HepG2 (cell line): ENCODE measurements around the gene TMEM260. TPM values are rescaled to one million over a fixed set of nuclear protein-coding genes. Genes with fewer than 3 reads are reported as not detected.

Experiments used
- ATAC-seq: fragments of 200-7000 bp; cut with Tn5 transposase; 3 replicates; pipeline ENCODE4 v1.9.1; 2020; ENCODE audit warnings: mild to moderate bottlenecking, moderate library complexity
- BruUV-seq: library from RNA; stranded (reverse); fragments of 400-500 nt; replicated peaks from 2 replicates; lab custom pipeline; 2021; lab: Mats Ljungman, UMichigan
- CTCF ChIA-PET: fragments of 300-600 bp; formaldehyde crosslinking; extraction: SDS; loops from one replicate; lab custom pipeline; 2021; ENCODE audit warnings: low total read pairs, inconsistent platforms, low intra/inter-chr PET ratio; lab: Yijun Ruan, JAX
- POLR2A ChIA-PET: fragments of 350-600 bp; sonication (Branson Sonifier 250); formaldehyde crosslinking; loops from one replicate; lab custom pipeline; 2020; ENCODE audit warnings: antibody characterized with exemption, inconsistent platforms; lab: Yijun Ruan, JAX
- DNase-seq: peaks from one replicate; pipeline ENCODE4 v3.0.0-alpha.2; 2015; ENCODE audit warnings: low spot score
- FAIRE-seq: peaks from 3 replicates; lab custom pipeline; 2011; peaks lifted over from hg19 to GRCh38; lab: Jason Lieb, UNC
- H2AFZ ChIP-seq: one replicate; pipeline ENCODE4 v1.6.1; 2011; ENCODE audit warnings: low read length, inconsistent platforms
- H3K27ac ChIP-seq: fragments of 300-600 bp; 3 replicates; pipeline ENCODE4 v1.8.0; 2011; ENCODE audit warnings: mixed run types, mild to moderate bottlenecking, mixed read lengths, low read length, inconsistent platforms; ENCODE audit not compliant: insufficient read depth; ENCODE audit errors: extremely low read length
- H3K27me3 ChIP-seq, 2 experiments: fragments of 200-600 bp in 1 of 2; 2 replicates in 1 of 2; 3 replicates in 1 of 2; pipeline versions ENCODE4 v1.6.0 to v1.8.0; 2011; ENCODE audit warnings: low read length in 2 of 2, mild to moderate bottlenecking in 2 of 2, moderate library complexity in 2 of 2, inconsistent platforms in 1 of 2; ENCODE audit not compliant: insufficient read depth in 2 of 2, control insufficient read depth in 1 of 2
- H3K36me3 ChIP-seq, 2 experiments: fragments of 200-600 bp in 1 of 2; replicated peaks in 1 of 2; 2 replicates in 1 of 2; 3 replicates in 1 of 2; pipeline versions ENCODE4 v1.5.1 to v1.8.0; 2011; ENCODE audit warnings: low read length in 2 of 2, inconsistent platforms in 1 of 2; ENCODE audit not compliant: insufficient read depth in 2 of 2, control insufficient read depth in 1 of 2
- H3K4me1 ChIP-seq: 2 replicates; pipeline ENCODE4 v1.5.1; 2012; ENCODE audit warnings: low read length, inconsistent platforms; ENCODE audit not compliant: insufficient read depth
- H3K4me2 ChIP-seq: 2 replicates; pipeline ENCODE4 v1.6.0; 2011; ENCODE audit warnings: low read depth, low read length, inconsistent platforms
- H3K4me3 ChIP-seq, 3 experiments: fragments of 200-600 bp in 1 of 3; sonication (generic), shearing (Covaris generic) in 1 of 3; replicated peaks in 1 of 3; 2 replicates each; pipeline ENCODE4 v1.5.1; 2011 to 2016; ENCODE audit warnings: low read length in 3 of 3, inconsistent platforms in 2 of 3, low read depth in 2 of 3, mild to moderate bottlenecking in 2 of 3, control low read depth in 1 of 3, mixed read lengths in 1 of 3; ENCODE audit not compliant: insufficient read depth in 1 of 3
- H3K79me2 ChIP-seq: one replicate; pipeline ENCODE4 v1.6.1; 2011; ENCODE audit warnings: low read length, inconsistent platforms; ENCODE audit not compliant: insufficient read depth
- H3K9ac ChIP-seq: 2 replicates; pipeline ENCODE4 v1.6.0; 2011; ENCODE audit warnings: mild to moderate bottlenecking, low read depth, low read length, inconsistent platforms; ENCODE audit not compliant: insufficient read depth
- H3K9me3 ChIP-seq: 2 replicates; pipeline ENCODE4 v1.5.1; 2012; ENCODE audit warnings: mild to moderate bottlenecking, low read length
- H4K20me1 ChIP-seq: 2 replicates; pipeline ENCODE4 v1.6.0; 2011; ENCODE audit warnings: inconsistent platforms, mild to moderate bottlenecking, low read length, moderate library complexity; ENCODE audit not compliant: insufficient read depth
- ELF1 ChIP-seq: sonication (generic); formaldehyde crosslinking; IDR thresholded peaks from 2 replicates; pipeline ENCODE4 v1.4.0; 2020; ENCODE audit warnings: missing genetic modification reagents
- HNRNPK ChIP-seq: fragments of 200-400 bp; formaldehyde crosslinking; IDR thresholded peaks from 2 replicates; pipeline ENCODE4 v1.6.1; 2018; ENCODE audit warnings: low read length, low read depth, moderate library complexity, mild to moderate bottlenecking; ENCODE audit not compliant: poor library complexity, severe bottlenecking
- IRF2 ChIP-seq: IDR thresholded peaks from 2 replicates; pipeline ENCODE4 v1.6.1; 2018; ENCODE audit warnings: missing genetic modification reagents, missing compliant biosample characterization
- KLF13 ChIP-seq: sonication (generic); formaldehyde crosslinking; IDR thresholded peaks from 2 replicates; pipeline ENCODE4 v1.4.0; 2020; ENCODE audit warnings: mild to moderate bottlenecking, missing genetic modification reagents
- MEIS2 ChIP-seq: sonication (generic); formaldehyde crosslinking; IDR thresholded peaks from 2 replicates; pipeline ENCODE4 v1.9.0; 2021; ENCODE audit warnings: mild to moderate bottlenecking, missing genetic modification reagents
- PCBP1 ChIP-seq: fragments of 200-400 bp; formaldehyde crosslinking; IDR thresholded peaks from 2 replicates; pipeline ENCODE4 v1.6.1; 2017; ENCODE audit warnings: mild to moderate bottlenecking, low read depth, low read length, borderline replicate concordance
- SATB2 ChIP-seq: sonication (generic); formaldehyde crosslinking; IDR thresholded peaks from 2 replicates; pipeline ENCODE4 v1.5.0; 2020; ENCODE audit warnings: missing genetic modification reagents
- TBL1XR1 ChIP-seq: fragments of 150-350 bp; IDR thresholded peaks from 2 replicates; pipeline ENCODE4 v1.6.1; 2014; ENCODE audit warnings: borderline replicate concordance, low read length; ENCODE audit not compliant: partially characterized antibody
- TSC22D2 ChIP-seq: sonication (generic); formaldehyde crosslinking; IDR thresholded peaks from 2 replicates; pipeline ENCODE4 v1.5.1; 2020; ENCODE audit warnings: missing genetic modification reagents, mild to moderate bottlenecking, borderline replicate concordance
- U2AF2 ChIP-seq: fragments of 200-400 bp; formaldehyde crosslinking; IDR thresholded peaks from 2 replicates; pipeline ENCODE4 v1.6.1; 2017; ENCODE audit warnings: low read depth, mild to moderate bottlenecking, low read length
- ZHX2 ChIP-seq, 2 experiments: sonication (generic) in 1 of 2; formaldehyde crosslinking in 1 of 2; IDR thresholded peaks; 2 replicates each; pipeline versions ENCODE4 v1.6.1 to v1.9.0; 2014 to 2022; ENCODE audit warnings: antibody characterized with exemption in 1 of 2, borderline replicate concordance in 1 of 2, inconsistent platforms in 1 of 2, low read depth in 1 of 2, missing genetic modification reagents in 1 of 2
- ZNF264 ChIP-seq: sonication (generic); formaldehyde crosslinking; IDR thresholded peaks from 2 replicates; pipeline ENCODE4 v1.4.0; 2020; ENCODE audit warnings: missing genetic modification reagents
- ZNF414 ChIP-seq: sonication (generic); formaldehyde crosslinking; IDR thresholded peaks from 2 replicates; pipeline ENCODE4 v1.5.0; 2020; ENCODE audit warnings: missing genetic modification reagents
- ZNF563 ChIP-seq: sonication (generic); formaldehyde crosslinking; IDR thresholded peaks from 2 replicates; pipeline ENCODE4 v1.8.0; 2022; ENCODE audit warnings: mild to moderate bottlenecking, moderate library complexity, missing genetic modification reagents
- WGBS: methylation state at CpG from one replicate; pipeline ENCODE4 v1.1.6; 2017; ENCODE audit warnings: low lambda C conversion rate; 5-methylcytosine and 5-hydroxymethylcytosine counted together
- in situ Hi-C: cut with HindIII; loops from 2 replicates; pipeline ENCODE4 v1.10.0; 2017; ENCODE audit warnings: low pct_unique_long_range_greater_than_20kb; ENCODE audit not compliant: extremely low pct_ligation_motif_present
- intact Hi-C: fragments of 100-400 bp; cut with micrococcal nuclease; formaldehyde crosslinking; loops from one replicate; pipeline ENCODE4 v1.10.0; 2022; ENCODE audit not compliant: unreplicated experiment
- polyA plus RNA-seq, 8 experiments: library from polyadenylated mRNA; depleted of rRNA in 3 of 8; stranded (reverse) in 7 of 8; unstranded in 1 of 8; fragments of >200 nt; fragmentation: Illumina TruSeq in 4 of 8; extraction: Trizol in 4 of 8; gene quantifications; 2 replicates each; pipeline versions ENCODE4 v1.2.1 to v1.2.3, GENCODE V29; 2011 to 2016; ENCODE audit warnings: low read depth in 4 of 8, missing spikeins in 1 of 8, mixed read lengths in 1 of 8; ENCODE audit not compliant: insufficient read depth in 1 of 8
- total RNA-seq, 5 experiments: library from RNA; depleted of rRNA; stranded (reverse); fragments of >200 nt; fragmentation: Illumina TruSeq; extraction: Trizol; gene quantifications; 2 replicates each; pipeline ENCODE4 v1.2.3, GENCODE V29; 2016; ENCODE audit warnings: low read depth in 1 of 5

Gene TMEM260
- total and polyA plus RNA-seq, 2 of the 13 experiments (the other 11 are each of a cell fraction or from before 2014, with no cell fraction given): 7.7 to 9.3 TPM

GRCh38 chr14:56660677-56661389, 81.2 kb downstream of the TMEM260 start (continued):
- TF ChIP-seq ELF1 (CRISPR knock-in tag) (no peak), ZNF414 (CRISPR knock-in tag) (no peak)

DNA sequence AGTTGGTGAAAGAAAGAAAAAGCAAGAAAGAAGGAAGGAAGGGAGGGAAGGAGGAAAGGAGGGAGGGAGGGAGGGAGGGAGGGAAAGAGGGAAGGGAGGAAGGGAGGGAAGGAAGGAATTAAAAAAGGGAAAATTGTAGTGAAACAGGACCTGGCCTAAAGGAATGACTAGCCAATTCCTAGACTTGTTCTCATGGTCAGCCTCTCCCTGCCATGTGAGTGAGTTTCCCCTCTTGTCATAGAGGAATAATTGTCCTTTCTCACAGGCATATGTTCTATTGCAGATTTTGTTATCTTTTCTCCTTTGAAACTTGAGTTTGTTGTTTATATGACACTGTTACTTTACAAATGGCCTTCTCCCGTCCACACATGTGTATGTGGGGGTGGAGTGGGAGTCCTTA, 81.9 kb downstream of the TMEM260 start:
- Histone ChIP-seq H3K27me3 (no peaks in the 10 kb centered on the region), H3K27ac (no peak overlapping the region), H3K4me3 (no peak overlapping the region), H3K9me3 (0 out of 2 replicates have a peak, but pooled peaks cover 6% of the 10 kb centered on the region), H3K9ac (no peak overlapping the region), H2AFZ (no peak overlapping the region), H3K36me3 (no peaks in the 10 kb centered on the region), H4K20me1 (no peaks in the 10 kb centered on the region), H3K4me1 (peaks cover 34% of the 10 kb centered on the region), H3K4me2 (no peak overlapping the region), H3K79me2 (no peaks in the 10 kb centered on the region)
- ChIA-PET CTCF (no interaction called here), POLR2A (no interaction called here)
- in situ Hi-C loops (loop anchor here (25.0 kb wide), 1 partner anchor 526 kb away; no protein-coding TSS in a partner anchor), intact Hi-C loops (loop anchor here (5.0 to 10.0 kb wide), 5 partner anchors 84 to 633 kb away; partner anchors contain the start of gene TMEM260)
- DNase-seq (no peak), ATAC-seq (no peak), FAIRE-seq (no peak)
- TF ChIP-seq ZNF264 (CRISPR knock-in tag) (no peak), ZNF563 (CRISPR knock-in tag) (no peak), KLF13 (CRISPR knock-in tag) (no peak), MEIS2 (no peak), IRF2 (no peak), SATB2 (CRISPR knock-in tag) (no peak), TBL1XR1 (no peak), HNRNPK (peak; percentile 91), PCBP1 (0 out of 2 replicates have a peak, but pooled peaks have one; percentile 52), ZHX2 (IDR thresholded peaks at IDR 0.05; ENCODE audit: low read depth) (no peak), ZHX2 (CRISPR knock-in tag; IDR thresholded peaks at IDR 0.05; ENCODE audit: borderline replicate concordance) (no peak), TSC22D2 (no peak), U2AF2 (no peak)
- WGBS: 40% methylated on average over 1 of the region's 1 CpG
- no TSS peak for BruUV-seq
